ENCODE measurements around the gene RDH12.

RDH12 gene

DNA sequence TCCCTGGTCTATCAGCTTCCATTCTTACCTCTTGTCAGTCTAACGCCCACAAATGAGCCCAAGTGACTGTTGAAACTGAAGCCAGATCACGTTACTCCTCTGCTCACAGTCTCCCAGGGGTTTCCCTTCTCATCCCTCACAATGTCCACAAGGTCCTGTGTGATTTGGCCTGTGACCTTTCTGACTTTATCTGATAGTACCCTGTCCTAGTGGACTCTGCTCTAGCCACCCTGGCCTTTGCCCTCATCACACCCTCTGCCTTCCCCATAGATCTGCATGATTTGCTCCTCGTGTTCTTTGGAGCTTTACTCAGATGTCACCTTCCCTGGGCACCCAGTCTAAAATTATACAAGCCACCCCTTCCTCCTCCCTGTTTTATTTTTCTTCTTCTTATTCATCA is 55.5 kb downstream of the RDH12 start:
- DNase-seq: no peak

GRCh38 chr14:67759916-67760315 is 58.2 kb downstream of the RDH12 start:
- DNase-seq: no peak

GRCh38 chr14:67762051-67762450 is 60.4 kb downstream of the RDH12 start:
- DNase-seq: no peak

- DNase-seq: no peak
Measured at GRCh38 chr14:67763158-67763822, 61.6 kb downstream of the RDH12 start.

- no peak for DNase-seq
Measured at GRCh38 chr14:67764496-67764895, 62.8 kb downstream of the RDH12 start.

DNA sequence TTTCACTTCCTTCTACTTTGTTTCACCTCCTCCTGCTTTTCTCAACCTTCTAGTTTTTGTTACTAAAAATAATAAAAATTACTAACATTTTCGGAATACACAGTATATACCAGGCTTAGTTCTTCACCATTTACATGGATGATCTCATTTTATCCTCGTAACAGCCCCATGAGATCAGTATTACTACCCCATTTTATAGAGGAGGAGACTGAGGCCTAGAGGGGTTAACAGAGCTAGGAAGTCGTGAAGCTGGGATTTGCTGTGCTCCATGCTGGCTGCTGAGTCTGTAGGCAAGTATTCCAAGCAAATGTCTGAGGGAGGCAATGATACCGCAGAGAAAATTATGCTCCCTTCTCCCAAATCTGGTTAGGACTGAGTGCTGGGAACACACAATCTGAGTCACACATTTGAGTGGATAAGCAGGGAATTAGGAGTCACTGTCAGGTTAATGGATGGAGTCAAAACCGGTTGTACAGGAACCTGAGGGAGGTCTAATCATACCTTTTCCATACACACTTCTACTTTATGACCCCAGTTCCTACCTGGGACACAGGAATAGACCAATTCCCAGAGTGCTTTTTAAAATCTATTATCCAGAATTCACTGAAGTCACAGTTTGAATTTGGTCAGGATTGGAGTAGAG is 63.6 kb downstream of the RDH12 start:
- no peak for DNase-seq

DNA sequence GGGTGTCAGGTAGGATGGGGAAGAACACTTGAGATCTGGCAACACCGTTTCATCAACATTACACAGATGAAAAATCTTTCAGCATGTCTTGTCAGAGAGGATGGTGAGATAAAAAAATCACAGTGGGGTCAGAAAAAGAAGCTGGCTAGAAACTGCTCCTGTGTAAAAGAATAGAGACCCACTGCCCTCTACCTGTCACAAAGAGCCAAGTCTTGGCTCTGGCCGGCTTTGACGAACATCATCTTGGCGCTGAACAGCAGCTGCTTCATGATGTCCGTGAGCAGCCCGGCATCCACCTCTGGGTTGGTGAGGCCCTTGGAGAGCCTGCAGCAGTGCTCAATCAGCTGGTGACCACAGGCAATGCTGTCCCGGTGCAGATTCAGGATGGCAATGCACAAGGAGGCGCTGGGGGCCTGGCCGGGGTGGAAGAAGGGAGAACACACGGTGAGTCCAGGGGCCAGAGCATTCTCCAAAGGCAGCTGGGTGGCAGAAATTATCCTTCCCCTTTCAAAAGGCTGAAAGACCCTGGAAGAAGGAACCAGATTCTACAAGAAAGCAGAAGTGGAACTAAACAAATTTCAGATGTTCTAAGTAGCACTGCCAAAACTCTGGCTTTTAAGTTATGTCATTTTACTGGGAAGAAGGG is 64.5 kb downstream of the RDH12 start:
- DNase-seq: no peak

GRCh38 chr14:67768219-67768618 is 66.5 kb downstream of the RDH12 start:
- DNase-seq: no peak

DNA sequence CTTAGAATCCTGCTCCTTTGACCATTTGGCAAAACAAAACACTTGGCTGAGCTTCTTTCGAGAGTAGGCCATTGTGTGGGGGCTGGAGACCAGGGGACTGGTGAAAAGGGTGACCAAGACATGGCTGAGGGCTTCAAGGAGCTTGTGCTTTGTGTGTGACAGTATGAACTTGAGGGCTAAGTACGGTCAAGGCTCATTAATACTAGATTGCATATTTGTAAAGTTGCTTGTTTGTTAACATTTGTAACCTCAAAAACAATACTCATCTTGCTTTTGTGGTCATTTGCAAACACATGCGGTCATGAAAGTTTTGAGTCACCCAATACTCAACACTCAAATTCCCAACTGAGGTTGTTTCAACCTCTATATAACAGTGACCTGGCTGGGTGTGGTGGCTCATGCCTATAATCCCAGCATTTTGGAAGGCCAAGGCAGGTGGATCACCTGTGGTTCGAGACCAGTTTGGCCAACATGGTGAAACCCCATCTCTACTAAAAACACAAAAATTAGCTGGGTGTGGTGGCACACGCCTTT is 72.2 kb downstream of the RDH12 start:
- DNase-seq: no peak

DNA sequence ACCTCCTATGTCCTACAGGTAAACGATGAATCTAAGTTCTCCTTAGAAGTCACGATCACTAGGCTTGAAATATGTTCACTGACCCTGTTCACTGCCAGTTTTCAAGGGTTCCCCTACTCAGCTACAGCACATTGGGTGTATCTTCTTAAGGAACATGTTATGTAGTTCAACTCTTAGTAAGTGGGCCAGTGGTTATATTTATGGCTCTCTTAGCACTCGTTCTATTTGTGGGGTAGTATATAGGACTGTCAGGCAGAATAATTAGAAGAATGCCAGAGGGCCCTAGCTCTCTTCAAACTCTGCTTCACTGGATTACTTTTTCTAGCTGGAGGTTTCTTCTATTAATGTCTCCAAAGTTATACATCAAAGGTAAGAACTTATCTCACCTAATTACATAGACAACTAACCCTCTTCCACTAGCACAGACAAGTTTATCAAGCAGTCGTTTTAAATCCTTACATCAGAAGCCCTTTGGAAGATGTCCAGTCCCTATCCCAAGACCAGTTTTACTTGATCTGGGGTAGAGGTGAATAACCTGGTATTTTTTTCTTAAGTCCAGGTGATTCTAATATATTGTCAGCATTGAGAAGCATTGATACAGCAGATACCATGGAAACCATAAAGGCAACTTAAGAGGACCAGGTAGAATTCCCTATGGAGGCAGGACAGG is 75.1 kb downstream of the RDH12 start:
- DNase-seq: no peak

DNA sequence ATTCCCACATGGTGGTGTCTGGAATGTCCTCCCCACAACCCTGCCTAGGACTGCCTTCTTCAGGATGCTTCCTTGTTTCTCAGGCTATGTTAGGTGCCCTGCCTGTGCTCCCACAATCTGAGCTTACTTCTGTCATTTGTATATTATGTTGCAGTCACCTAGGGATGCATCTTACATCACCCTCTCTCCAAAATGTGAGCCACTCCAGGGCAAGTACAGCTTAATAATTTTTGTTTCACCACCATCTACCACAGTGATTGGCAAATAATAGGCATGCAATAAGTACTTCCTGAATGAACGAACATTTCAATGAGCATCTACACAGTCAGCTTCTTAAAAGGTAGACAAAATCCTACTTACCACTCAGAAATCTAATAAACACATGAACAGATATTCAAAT is 77.1 kb downstream of the RDH12 start:
- DNase-seq: no peak

DNA sequence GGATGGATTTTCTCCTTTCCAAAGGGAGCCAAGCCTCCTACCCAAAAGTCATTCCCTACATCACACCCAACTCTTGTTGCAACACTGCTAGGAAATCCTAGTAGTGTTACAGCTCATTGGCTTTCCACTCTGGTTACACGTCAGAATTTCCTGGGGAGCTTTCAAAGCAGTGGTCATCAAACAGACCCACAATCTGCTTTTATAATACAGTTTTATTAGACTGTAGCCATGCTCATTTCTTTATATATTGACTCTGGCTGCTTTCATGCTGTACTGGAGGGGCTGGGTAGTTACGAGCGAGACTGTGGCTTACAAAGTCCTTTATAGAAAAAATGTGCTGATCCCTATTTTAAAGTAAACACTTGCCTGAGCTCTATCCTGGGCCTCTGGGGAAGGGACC is 80.4 kb downstream of the RDH12 start:
- DNase-seq: no peak

Measured in fibroblast of skin of right quadriceps (primary cell).